ENCODE data around the gene CACNA1G.

DNA sequence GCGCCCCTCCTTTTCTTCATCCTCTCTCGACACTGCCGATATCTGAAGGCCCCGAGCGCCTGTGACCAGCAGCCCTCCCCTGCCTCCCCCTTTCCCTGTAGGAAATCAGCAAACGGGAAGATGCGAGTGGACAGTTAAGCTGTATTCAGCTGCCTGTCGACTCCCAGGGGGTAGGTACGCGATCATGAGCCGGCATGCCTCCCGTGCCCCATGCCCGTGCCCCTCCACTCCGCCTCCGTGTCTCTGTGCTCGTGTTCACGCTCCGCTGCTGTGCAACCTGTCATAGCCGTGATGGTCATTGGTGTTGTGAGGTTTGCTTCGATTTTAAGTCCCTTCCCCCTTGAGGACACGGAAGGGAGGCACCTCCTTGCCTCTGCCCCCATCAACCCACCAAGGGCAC, 34.4 kb downstream of the CACNA1G start:
- TF ChIP-seq, protein P1, sequence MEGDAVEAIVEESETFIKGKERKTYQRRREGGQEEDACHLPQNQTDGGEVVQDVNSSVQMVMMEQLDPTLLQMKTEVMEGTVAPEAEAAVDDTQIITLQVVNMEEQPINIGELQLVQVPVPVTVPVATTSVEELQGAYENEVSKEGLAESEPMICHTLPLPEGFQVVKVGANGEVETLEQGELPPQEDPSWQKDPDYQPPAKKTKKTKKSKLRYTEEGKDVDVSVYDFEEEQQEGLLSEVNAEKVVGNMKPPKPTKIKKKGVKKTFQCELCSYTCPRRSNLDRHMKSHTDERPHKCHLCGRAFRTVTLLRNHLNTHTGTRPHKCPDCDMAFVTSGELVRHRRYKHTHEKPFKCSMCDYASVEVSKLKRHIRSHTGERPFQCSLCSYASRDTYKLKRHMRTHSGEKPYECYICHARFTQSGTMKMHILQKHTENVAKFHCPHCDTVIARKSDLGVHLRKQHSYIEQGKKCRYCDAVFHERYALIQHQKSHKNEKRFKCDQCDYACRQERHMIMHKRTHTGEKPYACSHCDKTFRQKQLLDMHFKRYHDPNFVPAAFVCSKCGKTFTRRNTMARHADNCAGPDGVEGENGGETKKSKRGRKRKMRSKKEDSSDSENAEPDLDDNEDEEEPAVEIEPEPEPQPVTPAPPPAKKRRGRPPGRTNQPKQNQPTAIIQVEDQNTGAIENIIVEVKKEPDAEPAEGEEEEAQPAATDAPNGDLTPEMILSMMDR (conservative IDR thresholded peaks at IDR 0.05; ENCODE audit: low read depth, low read length) = no peak
- TF ChIP-seq EZH2 (IDR thresholded peaks at IDR 0.05; ENCODE audit: low read length, unreplicated experiment) = no peak

Data from PC-3 (cell line).